Measurements from ENCODE around the gene VPS37B.
"Not testable (repeated sequence)": the region's sequence is repeated elsewhere in the genome, so short reads cannot be mapped to it uniquely, and the experiment has no call there.

The VPS37B gene

GRCh38 chr12:122895320-122895703 lies 612 bp downstream of the VPS37B start:
- no peak for DNase-seq (ENCODE audit: low read depth, low spot score)
- peak overlapping the region; percentile 76 for H3K4me3 ChIP-seq (ENCODE audit: low read depth, low read length)
- in situ Hi-C loops (cut with HindIII; ENCODE audit: low sequenced_read_pairs), result no loop called here
- TF ChIP-seq CTCF (IDR thresholded peaks at IDR 0.05; ENCODE audit: low read depth, low read length), result no peak

- in situ Hi-C loops (cut with HindIII; ENCODE audit: low sequenced_read_pairs), result no loop called here
- DNase-seq (ENCODE audit: low read depth, low spot score), result no peak
- TF ChIP-seq CTCF (IDR thresholded peaks at IDR 0.05; ENCODE audit: low read depth, low read length), result no peak
- peak overlapping the region; percentile 76 for H3K4me3 ChIP-seq (ENCODE audit: low read depth, low read length)
Observed at GRCh38 chr12:122894193-122895121, 1.5 kb downstream of the VPS37B start.

GRCh38 chr12:122893208-122894153 lies 2.4 kb downstream of the VPS37B start:
- TF ChIP-seq CTCF (IDR thresholded peaks at IDR 0.05; ENCODE audit: low read depth, low read length), result no peak
- DNase-seq (ENCODE audit: low read depth, low spot score), result no peak
- in situ Hi-C loops (cut with HindIII; ENCODE audit: low sequenced_read_pairs), result no loop called here
- H3K4me3 ChIP-seq (ENCODE audit: low read depth, low read length), result peak overlapping the region; percentile 76

- DNase-seq (ENCODE audit: low read depth, low spot score); H3K4me3 ChIP-seq (ENCODE audit: low read depth, low read length); in situ Hi-C loops (cut with HindIII; ENCODE audit: low sequenced_read_pairs): not testable (repeated sequence)
Observed at GRCh38 chr12:122892724-122893123, 3.2 kb downstream of the VPS37B start.

GRCh38 chr12:122891661-122892525 lies 4.0 kb downstream of the VPS37B start:
- peak; percentile 67 for DNase-seq (ENCODE audit: low read depth, low spot score)
- in situ Hi-C loops (cut with HindIII; ENCODE audit: low sequenced_read_pairs), result no loop called here
- peak overlapping the region; percentile 6 for H3K4me3 ChIP-seq (ENCODE audit: low read depth, low read length)
- no peak for TF ChIP-seq CTCF (IDR thresholded peaks at IDR 0.05; ENCODE audit: low read depth, low read length)

- no peak for TF ChIP-seq CTCF (IDR thresholded peaks at IDR 0.05; ENCODE audit: low read depth, low read length)
- no peak overlapping the region for H3K4me3 ChIP-seq (ENCODE audit: low read depth, low read length)
- no peak for DNase-seq (ENCODE audit: low read depth, low spot score)
- in situ Hi-C loops (cut with HindIII; ENCODE audit: low sequenced_read_pairs), result no loop called here
Observed at GRCh38 chr12:122889761-122890520, 6.0 kb downstream of the VPS37B start.
